ENCODE results near the gene DPY19L1. TPM values are rescaled to one million over a fixed set of nuclear protein-coding genes. Genes with fewer than 3 reads are reported as not detected.

Gene DPY19L1
- total RNA-seq, 2 experiments from 2014 or later: 5.8 to 17.6 TPM

DNA sequence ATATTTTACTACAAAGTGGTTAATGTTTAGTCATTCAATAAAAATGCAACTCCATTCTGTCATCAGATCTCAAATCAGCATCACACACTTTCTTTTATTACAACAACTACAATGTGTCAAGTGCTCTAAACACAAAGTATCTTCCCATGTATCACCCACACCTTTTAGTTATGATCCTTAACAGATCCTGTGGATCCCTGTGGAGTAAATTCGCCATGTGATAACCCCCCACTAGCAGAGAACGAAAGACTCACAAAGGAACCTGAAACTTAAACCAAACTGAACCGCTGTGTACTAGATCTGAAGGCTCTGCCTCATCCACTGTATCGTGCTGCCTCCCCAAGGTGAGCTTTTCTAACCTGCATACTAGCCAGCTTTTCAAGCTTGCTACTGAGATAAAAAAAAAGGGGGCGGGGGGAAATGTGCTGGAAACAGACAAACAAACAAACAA lies 1.7 kb downstream of the DPY19L1 start:
- POLR2A ChIA-PET: interaction anchor here (0.6 to 1.5 kb wide), 6 partner anchors 17 to 1611 kb away, joined by 3 to 7 read pairs (median 3); no protein-coding TSS in a partner anchor
- peak overlapping the region; percentile 79 for H3K4me3 ChIP-seq (ENCODE audit: low read depth, low read length, poor library complexity, severe bottlenecking)
- TF ChIP-seq EZH2phosphoT487 (IDR thresholded peaks at IDR 0.05; ENCODE audit: borderline replicate concordance, low read depth, low read length): no peak
- TF ChIP-seq, protein P1, sequence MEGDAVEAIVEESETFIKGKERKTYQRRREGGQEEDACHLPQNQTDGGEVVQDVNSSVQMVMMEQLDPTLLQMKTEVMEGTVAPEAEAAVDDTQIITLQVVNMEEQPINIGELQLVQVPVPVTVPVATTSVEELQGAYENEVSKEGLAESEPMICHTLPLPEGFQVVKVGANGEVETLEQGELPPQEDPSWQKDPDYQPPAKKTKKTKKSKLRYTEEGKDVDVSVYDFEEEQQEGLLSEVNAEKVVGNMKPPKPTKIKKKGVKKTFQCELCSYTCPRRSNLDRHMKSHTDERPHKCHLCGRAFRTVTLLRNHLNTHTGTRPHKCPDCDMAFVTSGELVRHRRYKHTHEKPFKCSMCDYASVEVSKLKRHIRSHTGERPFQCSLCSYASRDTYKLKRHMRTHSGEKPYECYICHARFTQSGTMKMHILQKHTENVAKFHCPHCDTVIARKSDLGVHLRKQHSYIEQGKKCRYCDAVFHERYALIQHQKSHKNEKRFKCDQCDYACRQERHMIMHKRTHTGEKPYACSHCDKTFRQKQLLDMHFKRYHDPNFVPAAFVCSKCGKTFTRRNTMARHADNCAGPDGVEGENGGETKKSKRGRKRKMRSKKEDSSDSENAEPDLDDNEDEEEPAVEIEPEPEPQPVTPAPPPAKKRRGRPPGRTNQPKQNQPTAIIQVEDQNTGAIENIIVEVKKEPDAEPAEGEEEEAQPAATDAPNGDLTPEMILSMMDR (conservative IDR thresholded peaks at IDR 0.05; ENCODE audit: low read length): peak; percentile 50
- H3K27ac ChIP-seq (ENCODE audit: low read depth, low read length, poor library complexity, severe bottlenecking): no peak overlapping the region
- no TSS peak for BruUV-seq (replicated peaks)
- no peaks in the 10 kb centered on the region; the same call in 1 of the 2 replicates for H4K20me1 ChIP-seq (ENCODE audit: insufficient read depth, low read length)
- peak overlapping the region; percentile 95 for H3K4me2 ChIP-seq (ENCODE audit: low read length)
- H3K9me3 ChIP-seq (ENCODE audit: low read length): no peaks in the 10 kb centered on the region
- DNase-seq (ENCODE audit: low spot score): peak; percentile 54
- H3K36me3 ChIP-seq (ENCODE audit: insufficient read depth, low read length): no peaks in the 10 kb centered on the region
- peaks cover 27% of the 10 kb centered on the region for H3K4me1 ChIP-seq (ENCODE audit: insufficient read depth, low read length, poor library complexity, severe bottlenecking)
- H3K79me2 ChIP-seq (ENCODE audit: insufficient read depth, low read depth, low read length): no peaks in the 10 kb centered on the region
- no peak overlapping the region; the same call in 1 of the 2 replicates for H2AFZ ChIP-seq (ENCODE audit: low read length)
- CTCF ChIA-PET (ENCODE audit: unreplicated experiment): no interaction called here
- no peaks in the 10 kb centered on the region for H3K9me2 ChIP-seq (ENCODE audit: insufficient read depth, low read length)
- intact Hi-C loops (cut with micrococcal nuclease; ENCODE audit: unreplicated experiment): loop anchor here (1.0 to 5.0 kb wide), 4 partner anchors 88 to 652 kb away; partner anchors contain the start of gene TBX20

DNA sequence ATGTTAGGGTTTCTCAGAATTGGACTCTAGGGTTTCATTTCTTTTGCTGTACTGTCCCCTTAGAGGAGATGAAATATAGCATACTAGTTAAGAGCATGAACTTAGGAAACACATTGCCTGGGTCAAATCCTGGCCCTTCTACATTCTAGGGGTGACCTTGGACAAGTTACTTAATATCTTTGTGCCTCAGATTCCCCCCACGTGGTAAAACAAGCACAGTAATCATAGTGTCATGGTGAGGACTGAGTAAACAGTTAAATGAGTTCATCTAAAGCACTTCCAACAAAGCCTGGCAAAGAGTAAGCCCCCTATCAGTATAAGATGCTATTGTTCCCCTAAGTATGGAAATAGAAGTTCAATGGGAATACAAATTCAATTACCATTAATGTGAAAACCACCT lies 5.1 kb downstream of the DPY19L1 start:
- Histone ChIP-seq H3K9me2 (ENCODE audit: insufficient read depth, low read length) (no peaks in the 10 kb centered on the region), H3K4me1 (ENCODE audit: insufficient read depth, low read length, poor library complexity, severe bottlenecking) (peaks cover 18% of the 10 kb centered on the region), H4K20me1 (ENCODE audit: insufficient read depth, low read length) (no peaks in the 10 kb centered on the region; the same call in 1 of the 2 replicates), H3K9me3 (ENCODE audit: low read length) (no peaks in the 10 kb centered on the region), H2AFZ (ENCODE audit: low read length) (no peak overlapping the region), H3K4me3 (ENCODE audit: low read depth, low read length, poor library complexity, severe bottlenecking) (no peak overlapping the region), H3K27ac (ENCODE audit: low read depth, low read length, poor library complexity, severe bottlenecking) (no peak overlapping the region), H3K79me2 (ENCODE audit: insufficient read depth, low read depth, low read length) (no peaks in the 10 kb centered on the region), H3K36me3 (ENCODE audit: insufficient read depth, low read length) (no peaks in the 10 kb centered on the region), H3K4me2 (ENCODE audit: low read length) (no peak overlapping the region)
- TF ChIP-seq, protein P1 (conservative IDR thresholded peaks at IDR 0.05; ENCODE audit: low read length): no peak
- TF ChIP-seq EZH2phosphoT487 (IDR thresholded peaks at IDR 0.05; ENCODE audit: borderline replicate concordance, low read depth, low read length): no peak
- DNase-seq (ENCODE audit: low spot score): no peak
- POLR2A ChIA-PET: no interaction called here
- CTCF ChIA-PET (ENCODE audit: unreplicated experiment): no interaction called here
- no TSS peak for BruUV-seq (replicated peaks)
- intact Hi-C loops (cut with micrococcal nuclease; ENCODE audit: unreplicated experiment): no loop called here

DNA sequence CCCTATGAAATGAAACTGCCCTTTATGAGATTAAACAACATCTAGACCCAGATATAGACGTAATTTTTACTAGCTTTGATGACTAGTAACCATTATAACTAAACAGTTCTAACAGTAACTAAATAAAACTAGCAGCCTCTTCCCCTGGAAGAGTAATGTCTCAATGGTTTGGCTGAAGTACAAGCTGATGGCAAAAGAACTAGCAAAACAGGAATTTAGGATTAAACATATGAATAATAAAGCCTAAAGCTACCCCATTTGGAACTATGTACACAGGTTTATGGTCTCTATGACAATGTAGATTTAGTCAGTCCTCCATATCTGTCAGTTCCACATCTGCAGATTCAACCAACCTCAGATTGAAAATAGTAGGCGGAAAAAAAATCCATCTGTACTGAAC lies 6.4 kb downstream of the DPY19L1 start:
- H3K9me3 ChIP-seq (ENCODE audit: low read length): no peaks in the 10 kb centered on the region
- H3K27ac ChIP-seq (ENCODE audit: low read depth, low read length, poor library complexity, severe bottlenecking): no peak overlapping the region
- H3K79me2 ChIP-seq (ENCODE audit: insufficient read depth, low read depth, low read length): no peaks in the 10 kb centered on the region
- no peaks in the 10 kb centered on the region; the same call in 1 of the 2 replicates for H4K20me1 ChIP-seq (ENCODE audit: insufficient read depth, low read length)
- H2AFZ ChIP-seq (ENCODE audit: low read length): no peak overlapping the region
- BruUV-seq (replicated peaks): no TSS peak
- H3K4me2 ChIP-seq (ENCODE audit: low read length): no peak overlapping the region
- ChIA-PET CTCF (ENCODE audit: unreplicated experiment) (no interaction called here), POLR2A (interaction anchor here (0.6 to 0.7 kb wide), 2 partner anchors 26 to 1113 kb away, joined by 3 read pairs; no protein-coding TSS in a partner anchor)
- peaks cover 15% of the 10 kb centered on the region for H3K4me1 ChIP-seq (ENCODE audit: insufficient read depth, low read length, poor library complexity, severe bottlenecking)
- no peak overlapping the region for H3K4me3 ChIP-seq (ENCODE audit: low read depth, low read length, poor library complexity, severe bottlenecking)
- TF ChIP-seq, protein P1 (conservative IDR thresholded peaks at IDR 0.05; ENCODE audit: low read length): no peak
- no peak for TF ChIP-seq EZH2phosphoT487 (IDR thresholded peaks at IDR 0.05; ENCODE audit: borderline replicate concordance, low read depth, low read length)
- no peak for DNase-seq (ENCODE audit: low spot score)
- H3K36me3 ChIP-seq (ENCODE audit: insufficient read depth, low read length): no peaks in the 10 kb centered on the region
- intact Hi-C loops (cut with micrococcal nuclease; ENCODE audit: unreplicated experiment): no loop called here
- no peaks in the 10 kb centered on the region for H3K9me2 ChIP-seq (ENCODE audit: insufficient read depth, low read length)

Data from OCI-LY7 (cell line).